GM18505 (cell line): Measurements from ENCODE around the gene SCAPER.

Experiments
- ATAC-seq: cut with Tn5 transposase; IDR thresholded peaks from one replicate; pipeline ENCODE4 v1.9.1; 2021; ENCODE audit not compliant: unreplicated experiment
- POLR2A ChIP-seq: IDR thresholded peaks from 4 replicates; pipeline ENCODE4 v1.6.1; 2011; ENCODE audit warnings: borderline replicate concordance; ENCODE audit not compliant: insufficient read depth, insufficient read length; ENCODE audit errors: extremely low read depth

SCAPER gene

GRCh38 chr15:76668900-76669299, 236.2 kb downstream of the SCAPER start:
- no peak for TF ChIP-seq POLR2A
- no peak for ATAC-seq

- no peak for TF ChIP-seq POLR2A
- no peak for ATAC-seq
Observed at GRCh38 chr15:76667943-76668715, 237.0 kb downstream of the SCAPER start.

- ATAC-seq = no peak
- no peak for TF ChIP-seq POLR2A
Observed at GRCh38 chr15:76664895-76665294, 240.2 kb downstream of the SCAPER start.

GRCh38 chr15:76664411-76664810, 240.7 kb downstream of the SCAPER start:
- ATAC-seq = no peak
- no peak for TF ChIP-seq POLR2A

- TF ChIP-seq POLR2A = no peak
- ATAC-seq = no peak
Observed at GRCh38 chr15:76663529-76663928, 241.6 kb downstream of the SCAPER start.

- no peak for ATAC-seq
- no peak for TF ChIP-seq POLR2A
Observed at GRCh38 chr15:76648732-76649444, 256.3 kb downstream of the SCAPER start.

GRCh38 chr15:76647612-76648011, 257.5 kb downstream of the SCAPER start:
- ATAC-seq = no peak
- TF ChIP-seq POLR2A = no peak

GRCh38 chr15:76644646-76645045, 260.5 kb downstream of the SCAPER start:
- no peak for ATAC-seq
- TF ChIP-seq POLR2A = no peak

GRCh38 chr15:76642671-76643070, 262.5 kb downstream of the SCAPER start:
- TF ChIP-seq POLR2A = no peak
- no peak for ATAC-seq

- no peak for TF ChIP-seq POLR2A
- no peak for ATAC-seq
Observed at GRCh38 chr15:76637166-76637565, 268.0 kb downstream of the SCAPER start.

GRCh38 chr15:76636059-76636458, 269.1 kb downstream of the SCAPER start:
- ATAC-seq = no peak
- no peak for TF ChIP-seq POLR2A

- no peak for ATAC-seq
- TF ChIP-seq POLR2A = no peak
Observed at GRCh38 chr15:76626611-76627010, 278.5 kb downstream of the SCAPER start.

GRCh38 chr15:76625267-76625666, 279.9 kb downstream of the SCAPER start:
- no peak for TF ChIP-seq POLR2A
- no peak for ATAC-seq

GRCh38 chr15:76614725-76615124, 290.4 kb downstream of the SCAPER start:
- ATAC-seq = no peak
- TF ChIP-seq POLR2A = no peak
